Islet of Langerhans (tissue), 1 donor: ENCODE data around the gene SIN3A.

ENCODE experiments used
- FAIRE-seq: peaks from one replicate; lab custom pipeline; 2011; peaks lifted over from hg19 to GRCh38; lab: Jason Lieb, UNC

Gene SIN3A

DNA sequence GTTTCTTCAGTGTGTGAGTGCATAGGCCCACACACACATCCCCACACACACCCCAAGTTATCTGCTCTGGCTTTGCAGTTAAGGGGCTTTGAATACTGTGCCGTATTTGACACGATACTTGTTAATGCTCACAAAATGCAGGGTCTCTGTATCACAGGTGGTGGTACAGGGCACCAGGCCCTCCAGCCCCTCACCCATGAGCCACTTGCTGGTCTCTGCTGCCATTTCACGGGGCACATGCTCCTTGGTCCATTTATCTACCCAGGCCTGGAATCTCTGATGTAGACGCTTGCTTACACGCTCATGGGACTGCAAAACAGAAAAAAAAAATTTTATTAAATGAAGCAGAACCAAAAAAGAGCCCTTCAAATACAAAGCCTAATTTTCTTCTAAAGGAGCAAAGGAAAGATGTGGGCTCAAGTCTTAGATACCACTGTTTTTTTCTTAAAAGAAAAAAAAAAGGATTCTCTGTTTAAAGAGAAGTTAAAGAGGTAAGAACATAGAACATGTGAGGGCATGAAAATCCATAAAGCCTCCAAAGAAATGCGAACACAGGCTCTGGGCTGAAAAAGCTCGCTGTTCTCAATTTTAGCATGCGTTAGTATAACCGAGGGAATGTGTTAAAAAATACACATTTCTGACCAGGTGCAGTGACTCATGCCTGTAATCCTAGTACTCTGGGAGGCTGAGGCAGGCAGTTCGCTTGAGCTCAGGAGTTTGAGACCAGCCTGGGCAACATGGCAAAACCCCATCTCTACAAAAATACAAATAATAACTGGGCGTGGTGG, 79.4 kb downstream of the SIN3A start:
- FAIRE-seq: no peak

DNA sequence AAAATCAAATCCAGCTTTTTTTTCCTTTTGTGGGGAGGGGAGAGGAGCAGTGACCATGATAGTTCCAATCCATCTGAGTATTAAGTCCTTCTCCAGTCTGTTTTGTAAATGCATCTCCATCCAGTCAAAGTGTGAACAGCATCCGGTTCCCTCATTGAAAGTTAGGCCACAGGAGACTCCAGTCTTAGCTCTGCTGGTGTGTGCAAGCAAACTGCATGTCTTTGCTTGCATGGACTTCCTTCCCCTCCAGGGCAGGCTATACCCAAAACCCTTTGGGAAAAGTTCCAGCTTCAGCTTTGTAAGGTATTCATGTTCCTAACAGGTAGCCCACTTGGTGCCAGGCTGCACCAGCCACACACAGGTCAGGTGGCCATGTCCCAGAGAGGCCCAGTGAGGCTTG, 80.0 kb downstream of the SIN3A start:
- FAIRE-seq: no peak

DNA sequence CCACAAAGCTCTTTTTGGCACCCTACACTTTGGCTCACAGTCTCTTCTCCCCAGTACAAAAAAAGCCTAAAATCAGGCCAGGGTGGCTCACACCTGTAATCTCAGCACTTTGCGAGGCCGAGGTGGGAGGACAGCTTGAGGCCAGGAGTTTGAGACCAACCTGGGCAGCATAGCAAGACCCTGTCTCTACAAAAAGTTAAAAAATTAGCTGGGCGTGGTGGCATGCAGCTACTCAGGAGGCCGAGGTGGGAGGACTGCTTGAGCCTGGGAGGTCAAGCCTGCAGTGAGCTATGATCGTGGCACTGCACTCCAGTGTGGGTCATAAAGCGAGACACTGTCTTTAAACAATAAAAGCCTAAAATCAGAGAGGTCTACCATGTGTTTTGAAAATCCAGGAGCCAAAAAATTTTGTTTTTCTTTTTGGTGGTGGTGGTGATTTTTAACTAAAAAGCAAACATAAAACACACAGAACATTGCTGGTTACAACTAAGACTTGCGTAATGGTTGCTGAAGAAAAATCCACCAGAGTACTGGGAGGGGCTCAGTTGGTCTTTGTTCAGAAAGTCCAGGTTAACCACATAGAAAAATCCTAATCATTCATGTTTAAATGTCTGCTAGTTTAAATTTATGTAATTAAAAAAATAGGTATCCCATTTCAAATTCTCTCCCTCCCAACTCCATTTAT, 81.5 kb downstream of the SIN3A start:
- no peak for FAIRE-seq

DNA sequence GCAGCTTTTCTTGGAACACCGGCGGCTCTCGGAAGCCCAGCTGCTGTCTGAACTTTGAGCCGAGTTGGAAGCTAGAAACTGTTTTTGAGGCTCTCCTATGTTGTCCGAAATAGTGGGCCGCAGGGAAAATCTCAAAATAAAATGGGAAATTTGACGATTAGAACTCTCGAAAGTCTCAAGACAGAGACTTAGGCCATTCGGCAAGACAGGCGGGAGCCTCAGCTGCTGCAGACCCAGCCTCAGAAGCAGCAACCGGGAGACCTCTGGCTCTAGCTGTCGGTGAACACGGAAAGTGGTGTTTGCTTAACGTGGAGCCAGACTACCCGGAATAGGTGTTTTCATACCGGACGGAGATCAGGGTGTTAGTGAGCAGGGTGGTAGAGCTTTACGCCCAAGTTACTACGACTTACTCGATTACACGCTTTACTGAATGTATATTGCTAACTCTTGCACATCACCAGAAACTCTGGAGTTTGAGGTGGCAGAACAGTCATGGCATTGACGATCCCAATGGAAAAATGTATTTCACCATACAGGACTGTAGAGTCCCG, 82.7 kb downstream of the SIN3A start:
- FAIRE-seq: no peak

DNA sequence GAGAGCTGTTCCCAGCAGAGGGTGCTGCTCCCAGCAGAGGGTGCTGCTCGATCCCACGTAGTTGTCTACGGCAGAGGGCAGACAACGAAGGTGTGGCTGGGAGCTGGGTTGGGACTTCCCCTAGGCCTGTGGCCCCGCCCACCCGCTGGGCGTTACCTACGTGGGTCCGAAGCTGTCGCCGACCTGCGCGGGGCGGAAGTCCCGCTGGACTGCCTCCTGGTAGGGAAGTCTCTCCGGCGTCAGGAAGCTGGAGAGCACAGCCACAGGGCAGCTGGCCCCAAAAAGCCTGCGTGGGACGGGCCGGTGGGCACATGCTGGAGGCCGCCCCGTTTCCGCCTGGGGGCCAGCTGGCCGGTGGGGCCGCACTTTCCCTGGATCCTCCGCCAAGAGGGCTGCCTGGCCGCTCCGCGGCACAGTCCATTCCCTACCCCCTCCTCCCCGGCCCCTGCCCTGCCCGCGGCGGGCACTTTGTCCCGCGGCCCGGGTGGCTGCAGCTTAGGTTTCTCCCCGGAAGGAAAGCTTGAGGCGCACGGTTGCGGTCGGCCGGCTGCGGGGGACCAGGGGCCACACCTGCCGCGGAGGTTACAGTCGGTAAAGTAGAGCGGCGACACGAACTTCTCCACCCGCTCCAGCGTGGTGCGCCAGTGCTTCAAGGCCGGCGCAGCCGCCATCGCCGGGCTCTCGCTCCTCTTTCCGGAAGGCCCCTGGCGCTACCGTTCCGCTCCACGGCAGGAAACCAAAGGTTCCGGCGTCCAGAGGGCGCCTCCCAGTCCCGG, 83.4 kb downstream of the SIN3A start, which contains the start of gene MAN2C1:
Gene MAN2C1, minus strand, starts transcription at position 695 of the 776 bp plus-strand sequence. Its CDS starts 24 bp downstream, at position 671.
- no peak for FAIRE-seq

DNA sequence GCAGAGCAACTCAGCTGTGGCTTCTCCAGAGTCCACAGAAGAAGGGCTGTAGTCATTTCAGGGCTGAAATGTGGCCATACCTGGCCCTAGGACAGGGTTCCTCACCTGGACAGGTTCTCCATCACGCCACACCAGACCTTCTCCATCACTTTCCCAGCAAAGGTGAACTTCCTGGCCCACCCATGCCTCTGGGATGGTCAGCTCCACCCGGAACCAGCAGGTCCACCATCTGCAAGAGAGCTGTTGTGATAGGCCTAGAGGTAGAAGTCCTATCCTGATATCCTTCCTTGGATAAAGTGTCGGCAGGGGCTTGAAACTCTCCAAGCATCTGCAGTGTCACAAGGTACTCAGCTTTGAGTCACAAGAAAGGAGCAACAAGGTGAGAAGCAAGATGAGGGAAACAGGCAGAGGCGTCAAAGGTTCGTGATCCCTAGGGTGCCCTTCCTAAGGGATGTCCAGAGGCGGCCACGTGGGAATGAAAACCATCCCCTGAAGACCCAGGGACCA, 84.0 kb downstream of the SIN3A start:
- FAIRE-seq: no peak

DNA sequence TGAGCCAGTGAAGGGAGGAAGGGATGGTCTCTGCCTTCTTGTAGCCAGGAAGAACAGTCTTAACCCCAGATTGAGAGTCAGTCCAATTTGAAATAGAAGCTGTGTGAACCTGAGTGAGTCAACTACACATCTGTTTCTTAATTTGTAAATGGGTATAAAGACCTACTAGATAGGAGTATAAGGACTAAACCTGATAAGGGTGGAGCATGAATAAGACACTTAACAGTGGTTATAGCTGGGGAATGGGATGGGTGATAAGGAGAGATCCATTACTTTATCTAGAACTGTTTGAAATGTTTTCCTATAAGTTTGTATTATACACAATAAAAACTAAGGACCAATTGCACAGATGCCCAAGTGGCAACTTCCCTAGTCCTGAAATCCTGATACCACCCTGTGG, 84.5 kb downstream of the SIN3A start:
- FAIRE-seq: no peak

DNA sequence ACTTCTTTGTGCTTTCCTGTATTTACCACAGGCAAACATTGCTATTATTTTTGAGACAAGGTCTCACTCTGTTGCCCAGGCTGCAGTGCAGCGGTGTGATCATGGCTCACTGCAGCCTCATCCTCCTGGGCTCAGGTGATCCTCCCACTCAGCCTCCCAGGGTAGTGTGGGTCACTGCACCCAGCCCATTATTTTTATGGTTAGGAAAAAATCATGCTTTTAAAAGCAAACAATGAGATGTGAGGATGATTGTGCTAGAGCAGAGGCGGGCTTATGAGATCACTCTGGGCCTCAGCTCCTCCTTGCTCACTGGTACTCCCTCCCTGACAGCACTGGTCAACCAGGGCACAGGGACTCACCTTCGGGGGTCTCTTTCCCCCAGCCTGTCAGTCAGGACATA, 85.3 kb downstream of the SIN3A start:
- no peak for FAIRE-seq

DNA sequence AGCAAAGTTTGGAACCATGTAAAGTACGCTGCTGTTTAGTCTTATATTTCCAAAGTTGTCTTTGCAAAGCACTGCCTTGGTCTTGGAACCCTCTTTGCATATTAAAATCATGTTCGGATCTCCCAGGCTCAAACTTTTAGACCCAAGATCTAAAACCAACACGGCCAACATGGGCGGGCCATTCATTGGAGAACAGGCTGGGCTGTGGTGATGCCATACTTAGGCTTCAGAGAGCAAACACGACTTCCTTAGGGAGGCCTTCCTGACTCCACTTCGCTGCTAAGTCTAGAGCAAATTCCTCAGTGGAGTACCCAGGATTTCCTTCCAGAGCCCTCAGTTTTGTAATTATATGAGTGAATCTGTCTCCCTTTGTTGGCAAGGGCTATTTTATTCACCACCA, 86.6 kb downstream of the SIN3A start:
- no peak for FAIRE-seq

DNA sequence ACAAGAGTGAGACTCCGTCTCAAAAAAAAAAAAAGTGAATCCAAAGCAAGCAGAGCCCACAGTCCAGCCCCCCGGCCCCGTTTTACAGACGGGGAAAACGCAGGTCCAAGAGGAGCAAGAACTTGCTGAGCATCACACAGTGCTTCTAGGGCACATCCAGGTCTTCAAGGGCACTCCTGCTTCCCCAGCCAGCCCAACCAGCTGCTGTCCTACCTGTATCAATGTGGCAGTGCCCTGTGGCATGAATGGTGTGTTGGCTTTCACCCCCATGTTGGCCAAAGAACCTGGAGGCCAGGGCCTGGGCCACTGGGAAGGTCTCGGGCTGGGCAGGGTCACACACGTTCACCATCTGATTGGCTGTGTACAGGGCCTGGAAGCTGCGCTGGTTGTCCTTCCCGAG, 87.7 kb downstream of the SIN3A start:
- no peak for FAIRE-seq

DNA sequence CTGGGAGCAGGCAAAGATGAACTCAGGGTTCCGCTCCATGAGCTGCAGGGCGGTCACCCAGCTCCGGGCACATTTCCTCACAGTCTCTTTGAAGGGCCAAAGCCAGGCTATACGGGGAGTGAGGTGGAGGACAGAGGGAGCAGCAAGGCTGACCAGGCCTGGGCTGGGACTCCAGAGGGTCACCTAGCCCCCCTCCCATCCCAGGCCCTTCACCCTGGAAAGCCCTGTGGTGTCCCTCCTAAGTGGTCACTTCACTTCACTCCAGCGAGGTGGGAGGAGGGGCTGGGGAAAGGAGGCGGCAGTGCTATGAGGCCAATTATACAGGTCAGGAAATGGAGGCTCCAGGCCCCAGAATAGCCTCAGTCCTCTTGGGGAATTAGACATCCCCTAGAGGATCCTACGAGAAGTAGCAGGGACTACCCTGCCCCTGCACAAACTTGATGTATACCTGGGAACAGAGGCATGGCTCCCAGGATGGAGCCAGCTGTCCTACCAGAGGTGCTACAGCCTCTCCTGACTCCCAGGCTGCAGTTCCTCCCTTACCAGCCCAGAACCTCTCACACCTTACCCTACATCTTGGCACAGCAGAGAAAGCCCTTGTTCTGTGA, 88.7 kb downstream of the SIN3A start:
- FAIRE-seq: no peak

DNA sequence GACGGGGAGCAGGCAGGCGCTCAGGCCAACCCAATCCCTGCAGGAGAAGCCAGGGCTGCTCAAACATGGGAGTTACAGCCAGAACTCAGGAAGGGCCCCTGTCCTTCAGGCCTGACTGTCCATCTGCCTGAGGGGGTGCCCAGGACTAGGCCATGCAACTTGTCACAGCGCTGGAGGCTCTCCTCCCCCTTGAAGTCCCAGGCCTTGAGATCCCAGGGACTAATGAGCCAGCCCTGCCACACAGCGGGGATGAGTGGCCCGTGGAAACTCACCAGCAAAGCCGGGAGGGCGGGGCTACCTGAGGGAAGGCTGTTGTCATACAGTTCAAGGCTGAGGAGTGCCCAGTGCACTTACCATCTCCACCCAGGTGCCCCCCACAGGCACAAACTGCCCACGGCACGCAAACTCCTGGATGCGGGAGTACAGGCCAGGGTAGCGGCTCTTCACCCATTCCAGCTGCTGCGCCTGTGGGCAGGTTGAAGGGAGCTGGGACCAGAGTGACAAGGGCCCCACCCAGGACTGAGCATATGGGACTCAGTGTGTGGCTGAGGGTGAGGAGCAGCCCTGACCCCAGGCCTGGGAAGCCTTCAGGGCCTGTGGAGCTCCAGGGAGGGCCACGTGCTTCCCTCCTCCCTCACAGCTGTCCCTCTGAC, 89.4 kb downstream of the SIN3A start:
- no peak for FAIRE-seq

DNA sequence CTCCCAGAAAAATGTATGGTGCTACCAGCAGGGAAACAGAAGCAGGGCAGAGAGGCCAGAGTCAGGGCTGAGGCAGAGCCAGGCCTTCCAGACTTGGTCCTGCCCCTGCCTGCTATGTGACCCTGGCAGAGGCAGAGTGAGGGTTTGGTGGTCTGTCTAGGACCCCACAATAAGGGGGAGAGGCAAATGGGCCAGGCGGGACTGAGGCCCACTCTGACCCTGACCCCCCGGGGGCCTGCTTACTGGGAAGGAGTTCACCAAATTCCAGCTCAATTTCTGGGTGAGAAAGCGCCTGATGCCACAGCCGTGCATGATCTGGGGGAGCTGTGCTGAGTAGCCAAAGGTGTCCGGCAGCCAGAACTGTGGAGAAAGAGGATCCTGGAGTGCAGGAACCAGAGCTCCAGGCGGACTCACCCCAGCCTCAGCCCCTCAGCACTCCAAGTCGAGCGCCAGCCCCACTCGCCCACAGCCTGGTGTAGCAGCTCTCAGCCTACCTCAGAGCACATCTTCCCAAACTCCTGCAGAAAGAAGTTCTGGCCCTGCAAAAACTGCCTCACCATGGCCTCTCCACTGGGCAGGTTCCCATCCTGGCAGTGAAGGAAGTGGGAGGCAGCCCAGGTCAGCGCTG, 90.0 kb downstream of the SIN3A start:
- no peak for FAIRE-seq

DNA sequence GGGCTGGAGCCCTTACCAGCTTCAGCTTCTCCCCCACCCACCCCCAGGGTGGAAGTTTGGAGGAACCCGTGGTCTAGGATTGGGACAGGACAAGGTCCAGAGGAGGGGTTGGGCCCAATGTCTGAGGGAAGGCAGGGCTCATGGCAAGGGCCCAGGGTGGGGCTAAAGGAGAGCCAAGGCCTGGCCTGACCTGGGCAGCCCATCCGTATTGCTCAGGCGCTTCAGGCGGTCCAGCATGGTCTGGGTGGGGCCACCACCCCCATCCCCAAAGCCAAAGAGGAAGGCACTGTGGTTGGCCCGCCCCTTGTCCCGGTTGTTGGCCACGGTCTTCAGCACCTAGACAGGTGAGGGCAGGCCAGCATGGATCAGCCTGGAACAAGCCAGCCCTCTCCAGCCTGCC, 90.6 kb downstream of the SIN3A start:
- no peak for FAIRE-seq

DNA sequence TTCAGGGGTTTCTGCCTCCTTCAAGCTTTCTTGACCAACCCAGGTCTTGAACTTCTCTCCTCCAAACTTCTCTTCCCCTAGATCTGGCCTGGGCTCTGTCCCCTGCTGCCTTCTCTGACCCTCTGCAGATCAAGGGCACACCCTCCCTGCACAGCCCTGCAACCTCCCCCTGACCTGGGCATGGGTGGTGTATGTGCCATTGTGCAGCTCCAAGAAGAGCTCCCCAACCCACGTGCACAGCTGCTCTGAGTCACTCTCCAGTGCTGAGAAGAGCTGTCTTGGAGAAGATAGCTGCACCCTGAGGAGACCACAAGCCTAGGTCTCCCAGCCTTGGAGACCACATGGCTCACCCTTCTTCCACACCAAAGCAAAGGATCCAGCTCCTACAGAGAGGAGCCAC, 91.1 kb downstream of the SIN3A start:
- FAIRE-seq: no peak

DNA sequence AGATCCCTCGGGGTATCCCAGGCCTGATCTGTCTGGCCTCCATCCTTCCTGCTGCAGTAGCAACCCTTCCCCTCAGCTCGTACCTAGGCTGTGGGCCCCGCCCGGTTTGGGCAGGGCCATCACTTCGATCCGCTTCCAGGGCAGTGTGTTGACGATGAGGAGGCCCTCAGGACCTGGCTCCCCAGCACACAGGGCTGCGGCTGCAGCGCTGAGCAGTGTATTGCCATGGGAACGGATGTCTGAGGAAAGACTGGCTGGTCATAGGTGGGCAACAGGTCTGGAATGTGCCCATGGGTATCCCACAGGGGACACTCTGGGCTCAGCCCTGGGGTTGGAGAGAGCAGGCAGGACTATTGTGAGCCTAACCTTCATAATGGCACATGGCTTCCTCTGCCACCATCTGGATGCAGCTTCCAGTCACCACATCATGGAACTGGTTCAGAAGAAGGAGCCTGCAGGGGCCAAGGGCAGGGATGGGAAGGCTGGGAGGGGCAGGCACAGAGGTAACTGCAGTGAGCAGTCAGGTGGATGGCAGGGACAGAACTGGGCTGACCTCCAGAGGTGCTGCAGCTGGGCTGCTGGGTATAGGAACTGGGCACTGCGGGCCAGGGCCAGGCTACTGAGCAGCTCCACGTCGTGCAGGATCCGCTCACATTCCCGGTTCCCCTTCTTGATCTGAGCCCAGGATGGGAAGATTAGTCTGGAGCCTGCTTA, 91.8 kb downstream of the SIN3A start:
- no peak for FAIRE-seq

DNA sequence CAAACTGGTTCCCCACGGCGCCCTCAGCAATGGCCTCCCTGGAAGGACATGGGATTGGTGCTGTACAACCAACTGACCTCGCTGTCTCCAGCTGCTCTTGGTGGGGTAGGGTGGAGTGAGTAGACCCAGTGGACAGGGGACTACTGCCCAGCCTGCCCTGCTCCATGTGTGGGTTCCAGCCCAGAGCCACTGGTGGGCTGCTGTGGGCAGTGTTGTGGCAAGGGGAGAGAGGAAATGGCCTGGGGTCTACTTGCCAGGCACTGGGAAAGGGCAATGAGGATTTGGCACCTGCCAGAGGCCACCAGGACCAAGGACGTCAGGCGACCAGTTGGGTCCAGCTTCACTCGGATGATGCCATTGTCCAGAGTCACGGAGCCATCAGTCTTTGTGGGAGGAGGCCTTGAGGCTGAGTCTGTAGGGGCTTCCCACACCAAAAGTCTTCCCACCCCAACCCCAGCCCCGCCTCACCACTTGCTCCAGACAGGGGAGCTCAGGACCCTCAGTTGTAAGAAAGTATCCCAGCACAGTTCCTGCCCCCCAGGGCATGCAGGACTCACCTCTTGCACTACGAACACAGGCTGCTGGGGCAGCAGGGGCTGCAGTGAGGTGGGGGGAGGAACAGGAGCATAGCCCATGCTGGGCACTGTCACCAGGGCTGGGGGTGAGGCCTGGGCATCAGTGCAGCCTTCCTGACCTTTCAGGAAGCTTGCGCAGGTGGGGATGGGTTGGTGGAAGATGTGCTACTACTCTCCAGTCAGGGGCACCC, 92.5 kb downstream of the SIN3A start:
- FAIRE-seq: no peak

DNA sequence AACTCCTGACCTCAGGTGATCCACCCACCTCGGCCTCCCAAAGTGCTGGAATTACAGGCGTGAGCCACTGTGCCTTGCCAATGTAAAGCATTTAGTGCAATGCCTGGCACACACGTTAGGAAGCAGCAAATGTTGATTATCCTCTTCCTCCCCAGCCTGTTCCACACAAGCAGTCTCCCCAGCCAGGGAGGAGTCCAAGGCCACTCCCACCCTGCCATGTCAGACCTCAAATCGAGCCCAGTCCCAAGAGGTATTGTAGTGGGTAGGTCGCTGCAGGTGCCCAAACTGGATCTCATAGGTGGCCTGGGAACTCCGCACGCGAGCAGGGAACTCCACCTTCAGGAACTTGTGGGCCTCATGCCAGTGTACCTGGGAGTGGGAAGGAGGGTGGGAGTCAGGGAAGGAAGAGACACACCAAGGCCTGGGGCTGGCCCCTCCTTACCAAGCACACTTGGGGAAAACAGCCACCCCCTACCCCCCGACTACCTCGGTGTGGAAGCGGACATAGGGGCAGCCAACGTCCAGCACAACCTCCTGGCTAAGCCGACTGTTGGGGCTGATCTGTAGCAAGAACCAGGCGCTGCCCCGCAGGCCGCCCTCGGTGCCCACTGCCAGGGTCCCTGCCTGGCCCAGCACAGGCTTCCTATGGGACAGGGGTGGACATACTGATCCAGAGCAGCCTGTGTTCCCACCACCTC, 93.4 kb downstream of the SIN3A start:
- FAIRE-seq: no peak

DNA sequence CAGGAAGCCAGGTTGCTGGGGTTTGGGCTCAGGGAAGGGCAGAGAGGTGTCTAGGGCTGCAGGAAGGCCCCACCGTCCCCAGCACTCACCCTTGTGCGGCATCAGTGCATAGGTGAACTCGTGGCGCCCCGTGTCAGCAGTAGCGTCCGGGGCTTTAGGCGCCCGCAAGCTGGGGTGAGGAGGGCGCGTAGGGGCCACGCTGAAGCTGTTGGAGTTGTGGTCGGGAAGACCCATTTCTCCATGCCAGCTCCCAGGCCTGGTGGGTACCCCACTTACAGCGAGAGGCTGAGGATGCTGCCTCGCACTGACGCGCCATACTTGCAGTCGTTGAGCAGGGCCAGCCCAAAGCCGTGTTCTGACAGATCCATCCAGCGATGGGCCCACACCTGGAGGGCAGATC, 95.0 kb downstream of the SIN3A start:
- no peak for FAIRE-seq
